Uterus (tissue), 2 donors: Measurements from ENCODE around the gene LAMTOR1.

Experiments used
- CTCF ChIP-seq, 4 experiments: fragments of 200-600 bp in 2 of 4; fragments of 450-650 bp in 2 of 4; sonication (generic) in 2 of 4; IDR thresholded peaks; one replicate each; pipeline ENCODE4 v1.5.1; 2016 to 2019; ENCODE audit warnings: antibody characterized with exemption in 4 of 4, mild to moderate bottlenecking in 2 of 4, moderate library complexity in 1 of 4
- POLR2A ChIP-seq, 2 donors: fragments of 450-650 bp; IDR thresholded peaks; one replicate each; pipeline ENCODE4 v1.6.1; 2016; ENCODE audit warnings: antibody characterized with exemption in 2 of 2, mild to moderate bottlenecking in 1 of 2, moderate library complexity in 1 of 2

GRCh38 chr11:72132646-72133045, 29.5 kb upstream of the LAMTOR1 start:
- TF ChIP-seq CTCF (IDR thresholded peaks at IDR 0.05) (no peak), POLR2A (IDR thresholded peaks at IDR 0.05) (no peak)
